NCI-H510A treated with DMSO at 0.1 percent for 48 hours (cell line): ENCODE results near the gene CFAP46.
"Not testable (repeated sequence)": the region's sequence is repeated elsewhere in the genome, so short reads cannot be mapped to it uniquely, and the experiment has no call there.

Experiments
- DNase-seq: peaks from one replicate; lab custom pipeline; 2025; lab: John Stamatoyannopoulos, UW

CFAP46 gene

GRCh38 chr10:132899054-132899750 lies 43.2 kb downstream of the CFAP46 start:
- DNase-seq = no peak

- DNase-seq = no peak
Observed at GRCh38 chr10:132898391-132899053, 43.8 kb downstream of the CFAP46 start.

GRCh38 chr10:132897516-132898381 lies 44.6 kb downstream of the CFAP46 start:
- no peak for DNase-seq

- DNase-seq = not testable (repeated sequence)
Observed at GRCh38 chr10:132893786-132894185, 48.6 kb downstream of the CFAP46 start.

GRCh38 chr10:132893090-132893489 lies 49.3 kb downstream of the CFAP46 start:
- no peak for DNase-seq

- no peak for DNase-seq
Observed at GRCh38 chr10:132892004-132892403, 50.4 kb downstream of the CFAP46 start.

GRCh38 chr10:132891368-132891767 lies 51.0 kb downstream of the CFAP46 start:
- DNase-seq = no peak

GRCh38 chr10:132890301-132890700 lies 52.1 kb downstream of the CFAP46 start:
- no peak for DNase-seq

GRCh38 chr10:132889556-132889955 lies 52.8 kb downstream of the CFAP46 start:
- DNase-seq = no peak

GRCh38 chr10:132888898-132889490 lies 53.4 kb downstream of the CFAP46 start:
- no peak for DNase-seq

GRCh38 chr10:132888446-132888845 lies 53.9 kb downstream of the CFAP46 start:
- DNase-seq = not testable (repeated sequence)

- DNase-seq = no peak
Observed at GRCh38 chr10:132886211-132887099, 55.9 kb downstream of the CFAP46 start.

GRCh38 chr10:132885451-132886210 lies 56.7 kb downstream of the CFAP46 start:
- no peak for DNase-seq

GRCh38 chr10:132884691-132885271 lies 57.6 kb downstream of the CFAP46 start:
- no peak for DNase-seq

- no peak for DNase-seq
Observed at GRCh38 chr10:132884041-132884440, 58.3 kb downstream of the CFAP46 start.

GRCh38 chr10:132883391-132883881 lies 58.9 kb downstream of the CFAP46 start:
- no peak for DNase-seq

- no peak for DNase-seq
Observed at GRCh38 chr10:132882069-132882951, 60.1 kb downstream of the CFAP46 start.

GRCh38 chr10:132881186-132881920 lies 61.0 kb downstream of the CFAP46 start:
- no peak for DNase-seq
